Naive thymus-derived CD4-positive, alpha-beta T cell (primary cell): ENCODE results near the gene OSGEP. TPM values are rescaled to one million over a fixed set of nuclear protein-coding genes. Genes with fewer than 3 reads are reported as not detected.

Experiments used
- ATAC-seq: fragments of 150-1000 bp; cut with Tn5 transposase; 2 replicates; pipeline ENCODE4 v1.10.0; 2021; ENCODE audit warnings: mild to moderate bottlenecking, moderate library complexity
- CTCF ChIA-PET: fragments of 350-600 bp; sonication (Branson Sonifier 250); formaldehyde crosslinking; loops from one replicate; lab custom pipeline; 2021; ENCODE audit warnings: antibody characterized with exemption; lab: Charles Lee
- POLR2A ChIA-PET: fragments of 350-600 bp; sonication (Branson Sonifier 250); formaldehyde crosslinking; loops from one replicate; lab custom pipeline; 2021; ENCODE audit warnings: antibody characterized with exemption, inconsistent platforms; lab: Charles Lee
- DNase-seq, 9 donors: peaks; one replicate each; pipeline versions ENCODE4 v3.0.0 to v3.0.0-alpha.2; 2020 to 2022; ENCODE audit warnings: mixed read lengths in 1 of 9
- H3K27ac ChIP-seq: one replicate; pipeline ENCODE4 v1.7.0; 2013; ENCODE audit warnings: mild to moderate bottlenecking, low read depth, low read length, moderate library complexity
- H3K27me3 ChIP-seq, 2 donors: one replicate each; pipeline ENCODE4 v1.7.0; 2013; ENCODE audit warnings: low read length in 2 of 2, mild to moderate bottlenecking in 2 of 2, moderate library complexity in 2 of 2; ENCODE audit not compliant: control insufficient read depth in 2 of 2, insufficient read depth in 2 of 2
- H3K36me3 ChIP-seq, 3 experiments: 1 replicate in 2 of 3; 2 replicates in 1 of 3; pipeline ENCODE4 v1.7.0; 2013; ENCODE audit warnings: low read length in 3 of 3, mild to moderate bottlenecking in 3 of 3, moderate library complexity in 1 of 3; ENCODE audit not compliant: insufficient read depth in 3 of 3, control insufficient read depth in 2 of 3
- H3K4me1 ChIP-seq, 2 donors: one replicate each; pipeline ENCODE4 v1.7.0; 2013; ENCODE audit warnings: low read length in 2 of 2, mild to moderate bottlenecking in 2 of 2, moderate library complexity in 1 of 2; ENCODE audit not compliant: control insufficient read depth in 2 of 2, insufficient read depth in 2 of 2
- H3K4me3 ChIP-seq: 2 replicates; pipeline ENCODE4 v1.7.0; 2013; ENCODE audit warnings: mild to moderate bottlenecking, low read length
- H3K9me3 ChIP-seq, 3 experiments: 1 replicate in 2 of 3; 2 replicates in 1 of 3; pipeline ENCODE4 v1.7.0; 2013; ENCODE audit warnings: low read length in 3 of 3; ENCODE audit not compliant: control insufficient read depth in 2 of 3
- H3K27ac Mint-ChIP-seq, 9 donors: one replicate each; pipeline ENCODE4 v1.8.0; 2020 to 2022; ENCODE audit warnings: mixed read lengths in 9 of 9, mild to moderate bottlenecking in 8 of 9, moderate library complexity in 5 of 9, inconsistent platforms in 2 of 9
- H3K27me3 Mint-ChIP-seq, 5 donors: one replicate each; pipeline ENCODE4 v1.8.0; 2021 to 2022; ENCODE audit warnings: mixed read lengths in 5 of 5, mild to moderate bottlenecking in 1 of 5
- H3K36me3 Mint-ChIP-seq, 5 donors: one replicate each; pipeline ENCODE4 v1.8.0; 2020 to 2022; ENCODE audit warnings: mixed read lengths in 5 of 5, mild to moderate bottlenecking in 3 of 5, inconsistent platforms in 1 of 5
- H3K4me1 Mint-ChIP-seq, 7 donors: one replicate each; pipeline ENCODE4 v1.8.0; 2020 to 2022; ENCODE audit warnings: mixed read lengths in 7 of 7, mild to moderate bottlenecking in 3 of 7, inconsistent platforms in 1 of 7
- H3K4me3 Mint-ChIP-seq, 10 donors: one replicate each; pipeline ENCODE4 v1.8.0; 2020 to 2022; ENCODE audit warnings: mild to moderate bottlenecking in 10 of 10, mixed read lengths in 10 of 10, moderate library complexity in 6 of 10, inconsistent platforms in 2 of 10
- H3K9me3 Mint-ChIP-seq, 11 donors: one replicate each; pipeline ENCODE4 v1.8.0; 2020 to 2022; ENCODE audit warnings: mixed read lengths in 11 of 11, mild to moderate bottlenecking in 4 of 11, inconsistent platforms in 1 of 11, moderate library complexity in 1 of 11
- intact Hi-C, 2 donors: fragments of 100-400 bp; cut with micrococcal nuclease; formaldehyde crosslinking; loops; one replicate each; pipeline ENCODE4 v1.15.1; 2023
- polyA plus RNA-seq, 2 donors: library from polyadenylated mRNA; unstranded; fragments of 300-500 nt; fragmentation: Illumina TruSeq; gene quantifications; one replicate each; pipeline ENCODE4 v1.2.3, GENCODE V29; 2021
- total RNA-seq, 6 experiments: library from RNA in 5 of 6; stranded (reverse) in 5 of 6; gene quantifications; 1 replicate in 5 of 6; 2 replicates in 1 of 6; pipeline ENCODE4 v1.2.3 and lab custom pipeline; 2021 to 2026

Gene OSGEP
- total and polyA plus RNA-seq, 7 experiments from 2014 or later, result 30.8 to 77.2 (median 54.9) TPM

DNA sequence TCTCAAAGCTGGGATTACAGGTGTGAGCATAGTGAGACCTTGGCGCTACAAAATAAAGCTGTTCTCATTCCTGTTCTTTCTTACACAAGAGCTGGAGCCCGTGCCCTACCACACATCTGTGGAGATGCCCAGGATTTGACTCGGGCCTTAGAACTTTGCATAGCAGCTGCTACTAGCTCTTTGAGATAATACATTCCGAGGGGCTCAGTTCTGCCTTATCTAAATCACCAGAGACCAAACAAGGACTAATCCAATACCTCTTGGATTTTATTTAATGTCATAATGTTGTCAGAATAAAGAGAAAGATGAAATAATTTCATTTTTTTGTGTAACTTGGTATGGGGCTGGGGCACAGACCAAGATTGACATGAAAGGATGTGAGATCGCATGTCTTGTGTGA is 22.2 kb upstream of the OSGEP start:
- Mint-ChIP-seq H3K4me1 (peaks cover 57 to 98% (median 85%) of the 10 kb centered on the region in 7 donors), H3K9me3 (peaks cover 0 to 5% (median 0%) of the 10 kb centered on the region in 11 donors), H3K36me3 (peaks cover 19 to 70% (median 54%) of the 10 kb centered on the region in 5 donors), H3K27ac (peak overlapping the region; percentile 83 to 96 (median 89)), H3K4me3 (peak overlapping the region; percentile 68 to 86 (median 77)), H3K27me3 (no peaks in the 10 kb centered on the region)
- no peak for DNase-seq
- Histone ChIP-seq H3K27ac (peak overlapping the region; percentile 68), H3K36me3 (peaks cover 27 to 46% (median 43%) of the 10 kb centered on the region in 3 experiments), H3K9me3 (no peaks in the 10 kb centered on the region), H3K27me3 (no peaks in the 10 kb centered on the region), H3K4me1 (peaks cover 50 to 63% of the 10 kb centered on the region in 2 donors), H3K4me3 (peak overlapping the region; percentile 17)
- CTCF ChIA-PET, result interaction anchor here (1.3 kb wide), 1 partner anchor 15 kb away, joined by 3 read pairs; the partner anchor contains the start of gene PIP4P1
- no peak for ATAC-seq
- POLR2A ChIA-PET, result interaction anchor here (0.5 to 2.8 kb wide), 3 partner anchors 9 to 68 kb away, joined by 3 to 35 read pairs (median 14); partner anchors contain the start of gene PIP4P1
- intact Hi-C loops, result loop anchor here (1.0 kb wide), 4 partner anchors 7 to 21 kb away; partner anchors contain the start of genes PNP (in 2 of the 2), APEX1 (in 1 of the 2) and PIP4P1 (in 1 of the 2)

DNA sequence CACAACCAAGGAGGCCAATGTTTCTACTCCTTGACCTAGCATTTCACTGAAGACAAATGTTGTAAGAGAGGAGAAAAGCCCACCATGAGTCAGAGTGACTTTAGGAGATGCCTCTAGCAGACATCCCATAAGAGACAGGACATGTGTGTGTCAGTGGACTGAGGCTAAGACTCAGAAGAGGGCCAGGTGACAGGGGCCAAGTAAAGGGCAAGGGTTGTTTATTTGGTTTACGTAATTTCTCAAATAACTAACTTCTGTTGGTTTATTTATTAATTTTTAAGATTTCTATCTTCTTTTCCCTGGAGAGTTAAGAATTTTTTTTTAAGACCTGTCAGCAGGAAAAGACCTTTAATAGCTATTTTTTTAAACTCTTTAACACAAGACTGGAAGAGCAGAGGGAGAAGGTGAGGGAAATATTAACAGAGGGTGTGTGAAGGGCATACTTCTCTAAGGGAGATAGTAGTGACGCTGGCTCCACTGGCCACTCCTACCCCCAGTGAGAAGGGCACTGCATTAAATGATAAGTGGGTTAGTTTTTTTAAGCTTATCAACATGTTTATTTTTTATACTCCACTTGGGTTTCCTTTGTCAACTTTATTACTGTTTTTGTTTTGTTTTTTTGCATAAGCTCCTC is 18.0 kb upstream of the OSGEP start:
- Mint-ChIP-seq H3K27me3 (peaks cover 0 to 4% (median 0%) of the 10 kb centered on the region in 5 donors), H3K4me3 (peak overlapping the region; percentile 67 to 99 (median 80)), H3K4me1 (peaks cover 64 to 81% (median 76%) of the 10 kb centered on the region in 7 donors), H3K9me3 (peaks cover 0 to 2% (median 0%) of the 10 kb centered on the region in 11 donors), H3K27ac (peak overlapping the region; percentile 44 to 89 (median 84)), H3K36me3 (peaks cover 14 to 61% (median 52%) of the 10 kb centered on the region in 5 donors)
- DNase-seq (no peak), ATAC-seq (no peak)
- POLR2A ChIA-PET, result interaction anchor here (0.8 to 3.1 kb wide), 5 partner anchors 10 to 18 kb away, joined by 3 to 19 read pairs (median 8); partner anchors contain the start of genes APEX1, OSGEP and PIP4P1
- Histone ChIP-seq H3K9me3 (no peaks in the 10 kb centered on the region), H3K4me3 (no peak overlapping the region), H3K27ac (no peak overlapping the region), H3K27me3 (no peaks in the 10 kb centered on the region), H3K4me1 (peaks cover 35 to 59% of the 10 kb centered on the region in 2 donors), H3K36me3 (peaks cover 27 to 47% (median 43%) of the 10 kb centered on the region in 3 experiments)
- intact Hi-C loops, result no loop called here
- CTCF ChIA-PET, result no interaction called here

DNA sequence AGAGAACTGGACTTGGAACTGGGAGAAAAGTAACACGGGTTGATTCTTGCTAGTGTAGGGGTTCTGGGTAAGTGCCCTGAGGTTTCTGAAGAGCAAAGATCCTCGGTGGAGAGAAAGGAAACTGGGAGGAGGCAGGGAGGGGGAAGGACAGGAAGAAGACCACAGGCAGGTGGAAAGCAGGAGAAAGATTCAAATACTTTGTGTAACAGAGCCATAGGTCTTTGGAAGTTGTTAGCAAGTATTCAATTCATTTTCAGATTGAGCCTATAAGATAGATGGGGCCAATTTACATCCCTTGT is 15.9 kb upstream of the OSGEP start:
- Histone ChIP-seq H3K4me1 (peaks cover 14 to 39% of the 10 kb centered on the region in 2 donors), H3K9me3 (no peaks in the 10 kb centered on the region), H3K4me3 (peak overlapping the region; percentile 87), H3K27me3 (no peaks in the 10 kb centered on the region), H3K27ac (peak overlapping the region; percentile 87), H3K36me3 (peaks cover 15 to 32% (median 30%) of the 10 kb centered on the region in 3 experiments)
- intact Hi-C loops, result loop anchor here (1.0 kb wide), 2 partner anchors 15 to 61 kb away; partner anchors contain the start of gene APEX1 (in 1 of the 2)
- Mint-ChIP-seq H3K4me3 (peak overlapping the region; percentile 95 to 100 (median 99)), H3K9me3 (peaks cover 0 to 2% (median 0%) of the 10 kb centered on the region in 11 donors), H3K27me3 (peaks cover 0 to 4% (median 0%) of the 10 kb centered on the region in 5 donors), H3K36me3 (peaks cover 14 to 40% (median 37%) of the 10 kb centered on the region in 5 donors), H3K4me1 (peaks cover 43 to 60% (median 55%) of the 10 kb centered on the region in 7 donors), H3K27ac (peak overlapping the region; percentile 89 to 98 (median 97))
- CTCF ChIA-PET, result interaction anchor here (0.9 kb wide), 1 partner anchor 138 kb away, joined by 4 read pairs; no protein-coding TSS in a partner anchor
- DNase-seq (no peak), ATAC-seq (no peak)
- POLR2A ChIA-PET, result interaction anchor here (0.7 to 4.8 kb wide), 12 partner anchors 8 to 142 kb away, joined by 3 to 47 read pairs (median 7); partner anchors contain the start of genes APEX1, OSGEP, PARP2 and PIP4P1

DNA sequence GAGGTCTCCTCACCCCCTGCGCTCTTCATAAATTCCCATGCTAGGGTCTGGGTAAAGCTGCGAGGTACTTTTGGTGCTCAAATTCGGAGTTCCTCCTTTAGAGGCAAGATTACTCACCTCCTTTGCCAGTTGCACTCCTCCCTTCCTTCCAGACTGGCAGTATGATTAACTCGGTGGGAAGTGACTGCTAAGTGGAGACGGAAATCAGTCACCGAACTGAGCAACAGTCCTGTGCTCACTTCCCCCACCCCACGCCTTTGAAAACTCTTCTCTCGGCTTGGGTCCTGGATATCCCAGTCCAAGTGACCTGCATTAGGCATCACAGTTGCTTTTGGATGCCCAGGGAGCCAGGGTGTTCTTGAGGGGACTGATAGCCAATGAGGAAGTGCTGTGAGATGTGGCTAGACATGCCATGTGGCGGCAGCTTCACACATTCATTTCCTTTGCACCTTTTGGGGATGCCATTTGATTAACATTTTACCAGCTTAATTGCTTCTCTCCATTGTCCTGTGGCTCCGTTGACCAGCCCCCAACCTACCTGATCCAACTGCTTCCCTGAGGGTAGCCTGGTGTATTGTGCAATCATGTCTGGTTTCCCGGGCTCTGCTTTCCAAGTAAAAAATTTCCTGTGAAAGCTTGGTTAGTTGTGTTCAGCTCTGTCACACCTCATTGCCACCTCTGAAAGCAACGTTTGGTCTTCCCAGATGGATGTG is 15.4 kb upstream of the OSGEP start:
- intact Hi-C loops, result loop anchor here (1.0 to 2.0 kb wide), 11 partner anchors 7 to 213 kb away; partner anchors contain the start of genes APEX1 (in 2 of the 2), PIP4P1 (in 2 of the 2), PARP2 (in 1 of the 2) and TEP1 (in 1 of the 2)
- Mint-ChIP-seq H3K4me3 (peak overlapping the region; percentile 95 to 100 (median 99)), H3K4me1 (peaks cover 43 to 55% (median 50%) of the 10 kb centered on the region in 7 donors), H3K9me3 (peaks cover 0 to 2% (median 0%) of the 10 kb centered on the region in 11 donors), H3K36me3 (peaks cover 11 to 35% (median 31%) of the 10 kb centered on the region in 5 donors), H3K27ac (peak overlapping the region; percentile 89 to 98 (median 97)), H3K27me3 (peaks cover 0 to 6% (median 0%) of the 10 kb centered on the region in 5 donors)
- H3K27ac ChIP-seq, result peak overlapping the region; percentile 87
- ChIA-PET CTCF (interaction anchor here (0.7 to 1.2 kb wide), 3 partner anchors 56 to 139 kb away, joined by 3 to 4 read pairs (median 4); partner anchors contain the start of gene TEP1), POLR2A (interaction anchor here (0.5 to 4.8 kb wide), 18 partner anchors 9 to 785 kb away, joined by 3 to 47 read pairs (median 4); partner anchors contain the start of genes APEX1, OSGEP, PARP2 and PIP4P1)
- peaks cover 13 to 34% of the 10 kb centered on the region in 2 donors for H3K4me1 ChIP-seq
- H3K36me3 ChIP-seq, result peaks cover 10 to 27% (median 25%) of the 10 kb centered on the region in 3 experiments
- no peaks in the 10 kb centered on the region for H3K27me3 ChIP-seq
- ATAC-seq (peak; percentile 58), DNase-seq (peak; percentile 17 to 56 (median 34))
- no peaks in the 10 kb centered on the region for H3K9me3 ChIP-seq
- peak overlapping the region; percentile 87 for H3K4me3 ChIP-seq

DNA sequence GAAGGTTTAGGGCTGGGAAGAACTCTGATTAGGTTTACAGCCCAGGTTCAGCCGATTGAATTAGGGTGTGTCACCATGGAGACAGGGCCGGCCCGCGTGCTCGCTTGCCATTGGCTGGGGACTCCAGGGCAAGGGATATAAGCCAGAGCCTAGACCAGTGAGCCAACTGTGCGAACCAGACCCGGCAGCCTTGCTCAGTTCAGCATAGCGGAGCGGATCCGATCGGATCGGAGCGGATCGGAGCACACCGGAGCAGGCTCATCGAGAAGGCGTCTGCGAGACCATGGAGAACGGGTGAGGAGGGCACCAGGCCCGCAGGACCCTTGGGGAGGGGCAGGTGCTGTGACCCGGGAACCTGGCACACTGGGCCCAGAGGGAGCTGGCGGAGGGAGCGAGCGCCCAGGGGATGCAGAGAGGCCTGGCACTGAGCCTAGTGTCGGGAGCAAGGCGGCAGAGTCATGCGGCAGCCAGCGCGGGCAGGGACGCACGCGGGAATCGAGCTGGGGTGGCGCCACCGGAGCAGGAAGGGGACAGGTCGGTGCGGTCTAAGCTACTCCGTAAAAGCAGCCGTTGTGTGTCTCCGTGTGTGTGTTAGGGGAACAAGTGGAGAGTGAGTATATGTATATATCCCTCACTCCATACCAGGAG is 14.8 kb upstream of the OSGEP start, which contains the start of gene PNP:
Gene PNP, plus strand, starts transcription at position 165 of the 648 bp plus-strand sequence. Its CDS starts 119 bp downstream, at position 284.
- no peaks in the 10 kb centered on the region for H3K27me3 ChIP-seq
- peak within 1 kb of the TSS; percentile 87 for H3K4me3 ChIP-seq
- ChIA-PET CTCF (interaction anchor here (0.7 to 1.2 kb wide), 2 partner anchors 55 to 60 kb away, joined by 3 to 4 read pairs; partner anchors contain the start of gene TEP1), POLR2A (interaction anchor here (0.5 to 4.8 kb wide), 17 partner anchors 8 to 786 kb away, joined by 3 to 47 read pairs (median 4); partner anchors contain the start of genes APEX1, OSGEP, PARP2 and PIP4P1)
- peaks cover 0 to 2% (median 0%) of the 10 kb centered on the region in 11 donors for H3K9me3 Mint-ChIP-seq
- DNase-seq (peak; percentile 74 to 88 (median 84)), ATAC-seq (peak; percentile 94)
- H3K4me3 Mint-ChIP-seq, result peak within 1 kb of the TSS; percentile 95 to 100 (median 99)
- H3K36me3 ChIP-seq, result peaks cover 3 to 20% (median 19%) of the 10 kb centered on the region in 3 experiments
- peak within 1 kb of the TSS; percentile 87 for H3K27ac ChIP-seq
- no peaks in the 10 kb centered on the region for H3K9me3 ChIP-seq
- peaks cover 40 to 49% (median 43%) of the 10 kb centered on the region in 7 donors for H3K4me1 Mint-ChIP-seq
- intact Hi-C loops, result loop anchor here (1.0 to 2.0 kb wide), 10 partner anchors 8 to 213 kb away; partner anchors contain the start of genes PIP4P1 (in 2 of the 2), APEX1 (in 1 of the 2), PARP2 (in 1 of the 2) and TEP1 (in 1 of the 2)
- H3K4me1 ChIP-seq, result peaks cover 13 to 32% of the 10 kb centered on the region in 2 donors
- peaks cover 0 to 6% (median 0%) of the 10 kb centered on the region in 5 donors for H3K27me3 Mint-ChIP-seq
- peak within 1 kb of the TSS; percentile 89 to 98 (median 97) for H3K27ac Mint-ChIP-seq
- H3K36me3 Mint-ChIP-seq, result peaks cover 5 to 29% (median 25%) of the 10 kb centered on the region in 5 donors
